ENCODE results near the gene PCED1B.
"Not testable (repeated sequence)": the region's sequence is repeated elsewhere in the genome, so short reads cannot be mapped to it uniquely, and the experiment has no call there.

The PCED1B gene

GRCh38 chr12:47216150-47216677 lies 136.8 kb downstream of the PCED1B start:
- DNase-seq = no peak

DNA sequence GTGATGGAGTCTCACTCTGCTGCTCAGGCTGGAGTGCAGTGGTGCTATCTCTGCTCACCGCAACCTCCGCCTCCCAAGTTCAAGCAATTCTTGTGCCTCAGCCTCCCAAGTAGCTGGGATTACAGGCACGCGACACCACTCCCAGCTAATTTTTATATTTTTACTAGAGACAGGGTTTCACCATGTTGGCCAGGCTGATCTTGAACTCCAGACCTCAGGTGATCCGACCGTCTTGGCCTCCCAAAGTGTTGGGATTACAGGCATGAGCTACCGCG lies 138.1 kb downstream of the PCED1B start:
- DNase-seq = not testable (repeated sequence)

DNA sequence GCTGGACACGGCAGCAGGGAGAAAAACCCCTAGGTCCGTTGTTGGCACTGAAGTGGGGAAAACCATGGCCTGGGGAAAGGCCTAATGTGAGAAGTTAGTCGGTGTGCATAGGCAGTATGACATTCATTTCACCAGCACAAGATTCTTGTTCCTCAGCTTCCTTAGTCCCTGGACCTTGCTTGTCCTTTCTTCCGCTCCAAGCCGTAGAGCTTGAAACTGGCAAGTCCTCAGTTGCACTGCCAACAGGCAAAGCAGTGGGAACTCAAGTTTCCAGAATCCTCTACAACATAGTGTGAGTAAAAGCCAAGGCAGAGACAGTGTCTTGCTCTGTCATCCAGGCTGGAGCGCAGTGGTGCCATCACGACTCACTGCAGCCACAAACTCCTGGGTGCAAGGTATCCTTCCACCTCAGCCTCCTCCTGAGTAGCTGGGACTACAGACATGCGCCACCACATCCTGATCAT lies 138.8 kb downstream of the PCED1B start:
- DNase-seq = no peak

GRCh38 chr12:47219243-47219642 lies 139.8 kb downstream of the PCED1B start:
- no peak for DNase-seq

GRCh38 chr12:47221256-47222023 lies 142.0 kb downstream of the PCED1B start:
- no peak for DNase-seq

- no peak for DNase-seq
These were observed 143.2 kb downstream of the PCED1B start for GRCh38 chr12:47222520-47223030.

DNA sequence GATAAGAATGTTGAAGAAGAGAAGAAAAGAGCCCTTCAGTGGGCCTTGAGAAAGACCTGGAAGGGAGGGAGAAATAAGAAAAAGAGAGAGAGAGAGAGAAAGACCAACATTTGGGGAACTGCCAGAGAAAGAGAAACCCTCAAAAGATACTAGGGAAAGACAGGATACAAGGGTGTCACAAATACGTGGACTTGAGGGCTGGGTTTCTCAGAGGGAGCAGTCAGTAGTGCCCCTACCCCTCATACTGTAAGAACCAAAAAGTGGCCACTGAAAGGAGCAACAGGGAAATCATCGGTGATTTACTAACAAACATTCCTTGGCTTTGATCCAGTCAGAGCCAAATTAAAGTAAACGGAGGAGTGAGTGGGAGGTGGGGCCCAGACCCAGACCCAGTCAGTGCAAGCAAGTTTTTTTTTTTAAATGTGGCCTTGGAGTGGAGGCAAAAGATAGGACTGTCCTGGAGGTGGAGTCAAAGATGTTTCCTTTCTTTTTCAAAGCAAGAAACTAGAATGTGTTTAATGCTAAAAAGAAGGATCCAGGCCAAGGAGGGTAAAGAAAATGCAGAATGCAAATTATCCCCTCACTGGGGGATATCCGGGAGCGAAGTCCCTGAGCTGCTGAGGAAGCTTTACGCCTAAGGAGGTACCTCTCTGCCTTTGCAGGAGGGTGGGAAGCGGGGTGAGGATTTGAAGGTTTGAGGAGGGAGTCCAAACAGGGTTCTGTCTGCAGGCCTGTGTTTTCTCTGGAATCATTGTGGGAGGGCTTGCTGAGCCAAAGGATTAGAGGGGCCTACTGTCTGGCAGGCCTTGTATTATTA lies 143.8 kb downstream of the PCED1B start:
- no peak for DNase-seq

DNA sequence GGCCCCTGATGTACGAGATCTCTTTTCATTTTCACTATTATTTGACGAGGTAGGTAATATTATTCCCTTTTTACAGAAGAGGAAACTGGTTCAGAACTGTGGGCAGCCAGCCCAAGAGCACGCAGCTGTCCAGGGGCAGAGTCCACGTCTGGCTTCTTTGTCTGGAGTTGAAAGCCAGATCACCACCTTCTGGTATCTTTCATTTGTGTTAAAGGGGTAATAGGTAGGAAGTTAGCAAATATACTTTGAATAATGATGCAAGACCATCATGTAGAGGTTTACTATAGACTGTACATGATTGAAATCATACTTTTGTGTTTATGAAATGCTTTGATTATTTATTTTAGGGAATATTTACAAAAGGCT lies 144.4 kb downstream of the PCED1B start:
- no peak for DNase-seq

- no peak for DNase-seq
These were observed 145.2 kb downstream of the PCED1B start for GRCh38 chr12:47224563-47225133.

GRCh38 chr12:47225356-47225755 lies 145.9 kb downstream of the PCED1B start:
- no peak for DNase-seq

DNA sequence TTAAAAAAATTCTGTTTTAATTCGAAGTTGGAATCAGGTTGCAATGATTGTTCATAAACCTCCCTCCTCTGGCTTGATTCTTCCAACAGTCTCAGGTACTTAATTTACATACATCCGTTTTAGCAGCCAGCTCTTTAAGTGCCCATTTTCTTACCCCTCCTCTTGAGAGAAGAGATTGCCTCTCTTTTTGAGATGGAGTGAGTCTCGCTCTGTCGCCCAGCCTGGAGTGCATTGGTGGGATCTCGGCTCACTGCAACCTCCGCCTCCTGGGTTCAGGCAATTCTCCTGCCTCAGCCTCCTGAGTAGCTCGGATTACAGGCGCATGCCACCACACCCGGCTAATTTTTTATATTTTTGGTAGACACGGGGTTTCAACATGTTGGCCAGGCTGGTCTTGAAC lies 146.8 kb downstream of the PCED1B start:
- no peak for DNase-seq

GRCh38 chr12:47228802-47229201 lies 149.4 kb downstream of the PCED1B start:
- no peak for DNase-seq

- no peak for DNase-seq
These were observed 152.0 kb downstream of the PCED1B start for GRCh38 chr12:47231456-47231855.

- DNase-seq = no peak
These were observed 155.2 kb downstream of the PCED1B start for GRCh38 chr12:47234576-47235141.

DNA sequence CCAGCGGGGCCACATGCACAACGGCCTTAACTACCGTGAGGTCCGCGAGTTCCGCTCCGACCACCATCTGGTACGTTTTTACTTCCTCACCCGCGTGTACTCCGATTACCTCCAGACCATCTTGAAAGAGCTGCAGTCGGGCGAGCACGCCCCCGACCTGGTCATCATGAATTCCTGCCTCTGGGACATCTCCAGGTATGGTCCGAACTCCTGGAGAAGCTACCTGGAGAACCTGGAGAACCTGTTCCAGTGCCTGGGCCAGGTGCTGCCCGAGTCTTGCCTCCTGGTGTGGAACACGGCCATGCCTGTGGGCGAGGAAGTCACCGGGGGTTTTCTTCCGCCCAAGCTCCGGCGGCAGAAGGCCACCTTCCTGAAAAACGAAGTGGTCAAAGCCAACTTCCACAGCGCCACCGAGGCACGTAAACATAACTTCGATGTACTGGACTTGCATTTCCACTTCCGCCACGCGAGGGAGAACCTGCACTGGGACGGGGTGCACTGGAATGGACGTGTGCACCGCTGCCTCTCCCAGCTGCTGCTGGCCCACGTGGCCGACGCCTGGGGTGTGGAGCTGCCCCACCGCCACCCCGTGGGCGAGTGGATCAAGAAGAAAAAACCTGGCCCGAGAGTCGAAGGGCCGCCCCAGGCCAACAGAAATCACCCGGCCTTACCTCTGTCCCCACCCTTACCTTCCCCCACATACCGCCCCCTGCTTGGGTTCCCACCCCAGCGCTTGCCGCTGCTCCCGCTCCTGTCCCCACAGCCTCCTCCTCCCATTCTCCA lies 156.0 kb downstream of the PCED1B start:
- DNase-seq = no peak

- no peak for DNase-seq
These were observed 156.8 kb downstream of the PCED1B start for GRCh38 chr12:47236109-47236714.

GRCh38 chr12:47237751-47238211 lies 158.4 kb downstream of the PCED1B start:
- no peak for DNase-seq

DNA sequence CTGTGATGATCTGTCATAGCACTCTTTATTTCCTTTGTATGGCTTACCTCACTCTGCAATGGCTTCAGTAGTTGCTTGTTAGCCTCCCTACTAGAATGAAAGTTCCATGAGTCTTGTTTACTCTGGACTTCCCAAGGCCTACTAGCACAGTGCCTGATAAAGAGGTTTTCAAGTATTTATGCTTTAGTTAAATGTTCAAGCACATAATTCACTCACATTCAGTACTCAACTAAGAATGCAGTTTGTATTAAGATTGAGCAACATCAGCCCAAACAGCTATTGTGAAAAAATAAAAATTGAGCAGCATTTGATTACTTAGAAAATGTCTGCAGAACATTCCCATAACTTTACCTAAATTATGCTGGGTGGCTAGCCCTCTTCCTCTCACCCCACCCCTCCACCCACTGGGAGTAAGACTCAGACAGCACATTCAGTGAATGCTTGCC lies 159.3 kb downstream of the PCED1B start:
- DNase-seq = no peak

- no peak for DNase-seq
These were observed 163.0 kb downstream of the PCED1B start for GRCh38 chr12:47242426-47242825.

DNA sequence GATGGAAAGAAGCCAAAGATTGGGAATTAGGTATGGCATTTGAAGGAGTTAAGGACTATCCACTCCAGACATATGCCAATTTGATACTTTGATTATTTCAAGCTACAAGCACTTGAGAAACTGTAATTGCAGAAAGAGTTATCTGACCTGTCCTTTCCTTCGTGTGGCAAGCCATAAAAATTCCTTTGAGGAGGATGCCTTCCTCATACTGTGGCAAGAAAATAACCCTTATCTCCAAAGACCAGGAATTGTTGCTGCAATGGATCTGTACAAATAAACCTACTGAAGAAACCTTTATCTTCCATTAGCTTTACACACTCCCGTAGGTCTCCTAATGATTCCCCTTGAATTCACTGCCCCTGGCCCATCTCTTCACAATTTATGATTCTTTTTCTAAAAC lies 165.4 kb downstream of the PCED1B start:
- no peak for DNase-seq

- DNase-seq = no peak
These were observed 166.2 kb downstream of the PCED1B start for GRCh38 chr12:47245623-47246022.

DNA sequence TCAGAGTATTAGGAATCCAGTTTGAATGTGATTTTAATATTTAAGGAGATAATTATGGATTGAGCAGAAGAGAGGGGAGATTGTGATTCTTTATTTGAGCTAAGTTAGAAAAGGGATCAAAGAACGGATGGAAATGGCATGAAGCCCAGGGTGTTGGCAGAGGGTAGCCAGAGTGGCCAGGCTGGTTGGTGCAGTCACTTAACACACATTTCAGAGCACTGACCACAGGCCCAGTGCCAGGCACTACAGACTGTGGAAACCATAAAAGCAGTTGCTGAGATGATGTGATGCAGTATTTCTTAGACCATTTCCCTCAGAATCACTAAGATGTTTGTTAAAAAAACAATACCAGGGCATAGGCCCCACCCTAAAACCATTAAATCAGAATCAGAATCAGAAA lies 168.0 kb downstream of the PCED1B start:
- no peak for DNase-seq

Measured in NCI-H345 (cell line).